HepG2 (cell line): Measurements from ENCODE around the gene TNFAIP3. TPM values are rescaled to one million over a fixed set of nuclear protein-coding genes. Genes with fewer than 3 reads are reported as not detected.

Experiments
- ATAC-seq: fragments of 200-7000 bp; cut with Tn5 transposase; 3 replicates; pipeline ENCODE4 v1.9.1; 2020; ENCODE audit warnings: mild to moderate bottlenecking, moderate library complexity
- BruUV-seq: library from RNA; stranded (reverse); fragments of 400-500 nt; replicated peaks from 2 replicates; lab custom pipeline; 2021; lab: Mats Ljungman, UMichigan
- CTCF ChIA-PET: fragments of 300-600 bp; formaldehyde crosslinking; extraction: SDS; loops from one replicate; lab custom pipeline; 2021; ENCODE audit warnings: low total read pairs, inconsistent platforms, low intra/inter-chr PET ratio; lab: Yijun Ruan, JAX
- POLR2A ChIA-PET: fragments of 350-600 bp; sonication (Branson Sonifier 250); formaldehyde crosslinking; loops from one replicate; lab custom pipeline; 2020; ENCODE audit warnings: antibody characterized with exemption, inconsistent platforms; lab: Yijun Ruan, JAX
- DNase-seq: peaks from one replicate; pipeline ENCODE4 v3.0.0-alpha.2; 2015; ENCODE audit warnings: low spot score
- FAIRE-seq: peaks from 3 replicates; lab custom pipeline; 2011; peaks lifted over from hg19 to GRCh38; lab: Jason Lieb, UNC
- H2AFZ ChIP-seq: one replicate; pipeline ENCODE4 v1.6.1; 2011; ENCODE audit warnings: low read length, inconsistent platforms
- H3K27ac ChIP-seq: fragments of 300-600 bp; 3 replicates; pipeline ENCODE4 v1.8.0; 2011; ENCODE audit warnings: mixed run types, mild to moderate bottlenecking, mixed read lengths, low read length, inconsistent platforms; ENCODE audit not compliant: insufficient read depth; ENCODE audit errors: extremely low read length
- H3K27me3 ChIP-seq, 2 experiments: fragments of 200-600 bp in 1 of 2; 2 replicates in 1 of 2; 3 replicates in 1 of 2; pipeline versions ENCODE4 v1.6.0 to v1.8.0; 2011; ENCODE audit warnings: low read length in 2 of 2, mild to moderate bottlenecking in 2 of 2, moderate library complexity in 2 of 2, inconsistent platforms in 1 of 2; ENCODE audit not compliant: insufficient read depth in 2 of 2, control insufficient read depth in 1 of 2
- H3K36me3 ChIP-seq, 2 experiments: fragments of 200-600 bp in 1 of 2; replicated peaks in 1 of 2; 2 replicates in 1 of 2; 3 replicates in 1 of 2; pipeline versions ENCODE4 v1.5.1 to v1.8.0; 2011; ENCODE audit warnings: low read length in 2 of 2, inconsistent platforms in 1 of 2; ENCODE audit not compliant: insufficient read depth in 2 of 2, control insufficient read depth in 1 of 2
- H3K4me1 ChIP-seq: 2 replicates; pipeline ENCODE4 v1.5.1; 2012; ENCODE audit warnings: low read length, inconsistent platforms; ENCODE audit not compliant: insufficient read depth
- H3K4me2 ChIP-seq: 2 replicates; pipeline ENCODE4 v1.6.0; 2011; ENCODE audit warnings: low read depth, low read length, inconsistent platforms
- H3K4me3 ChIP-seq, 3 experiments: fragments of 200-600 bp in 1 of 3; sonication (generic), shearing (Covaris generic) in 1 of 3; replicated peaks in 1 of 3; 2 replicates each; pipeline ENCODE4 v1.5.1; 2011 to 2016; ENCODE audit warnings: low read length in 3 of 3, inconsistent platforms in 2 of 3, low read depth in 2 of 3, mild to moderate bottlenecking in 2 of 3, control low read depth in 1 of 3, mixed read lengths in 1 of 3; ENCODE audit not compliant: insufficient read depth in 1 of 3
- H3K79me2 ChIP-seq: one replicate; pipeline ENCODE4 v1.6.1; 2011; ENCODE audit warnings: low read length, inconsistent platforms; ENCODE audit not compliant: insufficient read depth
- H3K9ac ChIP-seq: 2 replicates; pipeline ENCODE4 v1.6.0; 2011; ENCODE audit warnings: mild to moderate bottlenecking, low read depth, low read length, inconsistent platforms; ENCODE audit not compliant: insufficient read depth
- H3K9me3 ChIP-seq: 2 replicates; pipeline ENCODE4 v1.5.1; 2012; ENCODE audit warnings: mild to moderate bottlenecking, low read length
- H4K20me1 ChIP-seq: 2 replicates; pipeline ENCODE4 v1.6.0; 2011; ENCODE audit warnings: inconsistent platforms, mild to moderate bottlenecking, low read length, moderate library complexity; ENCODE audit not compliant: insufficient read depth
- AHR ChIP-seq: IDR thresholded peaks from 2 replicates; pipeline ENCODE4 v1.6.1; 2018; ENCODE audit warnings: missing genetic modification reagents, missing compliant biosample characterization
- BRD4 ChIP-seq: sonication (generic); formaldehyde crosslinking; IDR thresholded peaks from 2 replicates; pipeline ENCODE4 v1.4.0; 2020; ENCODE audit warnings: missing genetic modification reagents
- IRF2 ChIP-seq: IDR thresholded peaks from 2 replicates; pipeline ENCODE4 v1.6.1; 2018; ENCODE audit warnings: missing genetic modification reagents, missing compliant biosample characterization
- KAT7 ChIP-seq: IDR thresholded peaks from 2 replicates; pipeline ENCODE4 v1.6.1; 2018; ENCODE audit warnings: borderline replicate concordance, missing compliant biosample characterization
- MXD1 ChIP-seq: sonication (generic); formaldehyde crosslinking; IDR thresholded peaks from 2 replicates; pipeline ENCODE4 v1.4.0; 2020; ENCODE audit warnings: mild to moderate bottlenecking, missing genetic modification reagents
- SRSF4 ChIP-seq: fragments of 200-400 bp; formaldehyde crosslinking; IDR thresholded peaks from one replicate; pipeline ENCODE4 v1.6.1; 2018; ENCODE audit warnings: mild to moderate bottlenecking, low read depth, low read length, moderate library complexity; ENCODE audit not compliant: poor library complexity, severe bottlenecking
- ZFP62 ChIP-seq: sonication (generic); formaldehyde crosslinking; IDR thresholded peaks from 2 replicates; pipeline ENCODE4 v1.4.0; 2020; ENCODE audit warnings: missing genetic modification reagents
- ZMAT3 ChIP-seq: sonication (generic); formaldehyde crosslinking; conservative IDR thresholded peaks from 2 replicates; pipeline ENCODE4 v1.7.0; 2021; ENCODE audit warnings: missing genetic modification reagents
- ZNF451 ChIP-seq: sonication (generic); formaldehyde crosslinking; IDR thresholded peaks from 2 replicates; pipeline ENCODE4 v1.5.0; 2020; ENCODE audit warnings: mild to moderate bottlenecking, missing genetic modification reagents
- ZNF570 ChIP-seq: sonication (generic); formaldehyde crosslinking; IDR thresholded peaks from 2 replicates; pipeline ENCODE4 v1.4.0; 2020; ENCODE audit warnings: mild to moderate bottlenecking, missing genetic modification reagents, borderline replicate concordance
- ZNF747 ChIP-seq: sonication (generic); formaldehyde crosslinking; IDR thresholded peaks from 2 replicates; pipeline ENCODE4 v1.8.1; 2023; ENCODE audit warnings: missing genetic modification reagents, mild to moderate bottlenecking, borderline replicate concordance
- ZNF776 ChIP-seq: sonication (generic); formaldehyde crosslinking; IDR thresholded peaks from 2 replicates; pipeline ENCODE4 v1.4.0; 2020; ENCODE audit warnings: mild to moderate bottlenecking, missing genetic modification reagents
- ZNF781 ChIP-seq: sonication (generic); formaldehyde crosslinking; IDR thresholded peaks from 2 replicates; pipeline ENCODE4 v1.5.1; 2020; ENCODE audit warnings: borderline replicate concordance, mild to moderate bottlenecking, missing genetic modification reagents; ENCODE audit errors: not compliant biosample characterization
- WGBS: methylation state at CpG from one replicate; pipeline ENCODE4 v1.1.6; 2017; ENCODE audit warnings: low lambda C conversion rate; 5-methylcytosine and 5-hydroxymethylcytosine counted together
- in situ Hi-C: cut with HindIII; loops from 2 replicates; pipeline ENCODE4 v1.10.0; 2017; ENCODE audit warnings: low pct_unique_long_range_greater_than_20kb; ENCODE audit not compliant: extremely low pct_ligation_motif_present
- intact Hi-C: fragments of 100-400 bp; cut with micrococcal nuclease; formaldehyde crosslinking; loops from one replicate; pipeline ENCODE4 v1.10.0; 2022; ENCODE audit not compliant: unreplicated experiment
- polyA plus RNA-seq, 8 experiments: library from polyadenylated mRNA; depleted of rRNA in 3 of 8; stranded (reverse) in 7 of 8; unstranded in 1 of 8; fragments of >200 nt; fragmentation: Illumina TruSeq in 4 of 8; extraction: Trizol in 4 of 8; gene quantifications; 2 replicates each; pipeline versions ENCODE4 v1.2.1 to v1.2.3, GENCODE V29; 2011 to 2016; ENCODE audit warnings: low read depth in 4 of 8, missing spikeins in 1 of 8, mixed read lengths in 1 of 8; ENCODE audit not compliant: insufficient read depth in 1 of 8
- total RNA-seq, 5 experiments: library from RNA; depleted of rRNA; stranded (reverse); fragments of >200 nt; fragmentation: Illumina TruSeq; extraction: Trizol; gene quantifications; 2 replicates each; pipeline ENCODE4 v1.2.3, GENCODE V29; 2016; ENCODE audit warnings: low read depth in 1 of 5
- TF ChIP-seq, protein P1 (sequence below): sonication (generic); formaldehyde crosslinking; IDR thresholded peaks from 2 replicates; pipeline ENCODE4 v1.4.0; 2020; ENCODE audit warnings: missing genetic modification reagents

TNFAIP3 gene
- total and polyA plus RNA-seq, 2 of the 13 experiments (the other 11 are each of a cell fraction or from before 2014, with no cell fraction given): 28.2 to 47.1 TPM

GRCh38 chr6:137827977-137828810 lies 38.9 kb upstream of the TNFAIP3 start:
- FAIRE-seq (no peak), ATAC-seq (no peak)
- in situ Hi-C loops: no loop called here

GRCh38 chr6:137829641-137830083 lies 37.4 kb upstream of the TNFAIP3 start:
- Histone ChIP-seq H3K4me1 (peaks cover 13% of the 10 kb centered on the region), H3K79me2 (no peaks in the 10 kb centered on the region), H2AFZ (no peak overlapping the region), H3K9me3 (no peaks in the 10 kb centered on the region), H3K27me3 (no peaks in the 10 kb centered on the region), H3K4me2 (no peak overlapping the region), H3K4me3 (no peak overlapping the region), H3K9ac (no peak overlapping the region), H4K20me1 (no peaks in the 10 kb centered on the region), H3K27ac (no peak overlapping the region), H3K36me3 (no peaks in the 10 kb centered on the region)
- 18% methylated on average over 4 of the region's 4 CpGs for WGBS
- FAIRE-seq (no peak), DNase-seq (no peak), ATAC-seq (no peak)
- ChIA-PET CTCF (no interaction called here), POLR2A (no interaction called here)
- intact Hi-C loops (no loop called here), in situ Hi-C loops (no loop called here)
- BruUV-seq: no TSS peak
- TF ChIP-seq ZNF570 (no peak), ZNF781 (CRISPR knock-in tag) (no peak), ZMAT3 (no peak), BRD4 (no peak), SRSF4 (no peak), KAT7 (no peak), ZNF776 (CRISPR knock-in tag) (no peak), ZFP62 (CRISPR knock-in tag) (no peak), ZNF451 (no peak), ZNF747 (no peak), IRF2 (no peak)
- TF ChIP-seq, protein P1, sequence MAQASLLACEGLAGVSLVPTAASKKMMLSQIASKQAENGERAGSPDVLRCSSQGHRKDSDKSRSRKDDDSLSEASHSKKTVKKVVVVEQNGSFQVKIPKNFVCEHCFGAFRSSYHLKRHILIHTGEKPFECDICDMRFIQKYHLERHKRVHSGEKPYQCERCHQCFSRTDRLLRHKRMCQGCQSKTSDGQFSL (CRISPR knock-in tag): no peak

More at GRCh38 chr6:137827977-137828810, 38.9 kb upstream of the TNFAIP3 start:
- H3K9me3 ChIP-seq: no peaks in the 10 kb centered on the region
- ChIA-PET POLR2A (no interaction called here), CTCF (no interaction called here)
- H3K9ac ChIP-seq: no peak overlapping the region
- H3K27ac ChIP-seq: no peak overlapping the region
- DNase-seq: no peak
- no peaks in the 10 kb centered on the region for H3K79me2 ChIP-seq
- no TSS peak for BruUV-seq
- no peak overlapping the region for H2AFZ ChIP-seq
- TF ChIP-seq MXD1 (CRISPR knock-in tag) (no peak), AHR (CRISPR knock-in tag) (no peak)
- 63% methylated on average over 4 of the region's 4 CpGs for WGBS
- no peak overlapping the region for H3K4me2 ChIP-seq
- H4K20me1 ChIP-seq: no peaks in the 10 kb centered on the region
- no peaks in the 10 kb centered on the region for H3K36me3 ChIP-seq
- intact Hi-C loops: no loop called here
- peaks cover 27% of the 10 kb centered on the region for H3K4me1 ChIP-seq
- no peak overlapping the region for H3K4me3 ChIP-seq
- H3K27me3 ChIP-seq: no peaks in the 10 kb centered on the region
